ENCODE results near the gene ABCA4.
A peak's percentile ranks its signal among the peaks of the same experiment; 100 is the strongest.

Gene ABCA4

GRCh38 chr1:94020764-94021579, 100.0 kb downstream of the ABCA4 start:
- Histone ChIP-seq H3K36me3 (ENCODE audit: control insufficient read depth in 1 of 2, insufficient read depth in 2 of 2, low read length in 2 of 2) (peaks cover 1 to 4% of the 10 kb centered on the region in 2 experiments), H3K18ac (ENCODE audit: low read length) (no peak overlapping the region), H3K9ac (ENCODE audit: low read length) (no peak overlapping the region), H2BK5ac (ENCODE audit: low read depth, low read length, poor library complexity) (peak overlapping the region; percentile 20), H3K4ac (ENCODE audit: low read depth, low read length) (no peak overlapping the region), H3K79me2 (ENCODE audit: control insufficient read depth, insufficient read depth, low read length, poor library complexity) (no peaks in the 10 kb centered on the region), H3K4me2 (ENCODE audit: low read length) (no peak overlapping the region), H2BK12ac (ENCODE audit: low read length) (peak overlapping the region; percentile 8), H3K27me3 (ENCODE audit: insufficient read depth, low read length) (no peaks in the 10 kb centered on the region), H2AFZ (ENCODE audit: insufficient read depth, low read length, poor library complexity) (no peak overlapping the region), H3K79me1 (ENCODE audit: low read length) (no peaks in the 10 kb centered on the region), H3K9me3 (ENCODE audit: insufficient read depth, low read depth, low read length) (peaks cover 2% of the 10 kb centered on the region), H4K91ac (ENCODE audit: low read depth, low read length) (peak overlapping the region; percentile 31), H2AK5ac (ENCODE audit: low read length) (no peak overlapping the region), H4K8ac (ENCODE audit: low read depth, low read length) (peak overlapping the region; percentile 0), H3K14ac (ENCODE audit: low read length) (peak overlapping the region; percentile 54), H4K12ac (ENCODE audit: low read depth, low read length) (no peak overlapping the region), H3K27ac (ENCODE audit: low read depth, low read length) (no peak overlapping the region), H3K23ac (ENCODE audit: low read length) (no peak overlapping the region), H2BK120ac (ENCODE audit: insufficient read depth, low read length, poor library complexity) (peak overlapping the region; percentile 44), H3K4me3 (ENCODE audit: low read depth, low read length) (no peak overlapping the region), H3K4me1 (ENCODE audit: control insufficient read depth in 1 of 2, insufficient read depth in 2 of 2, low read length in 2 of 2) (peaks cover 6 to 12% of the 10 kb centered on the region in 2 experiments)
- no CpG with 5 or more reads among the region's 10 CpGs for WGBS (ENCODE audit: extremely low coverage, insufficient coverage, insufficient read length)
- peak; percentile 41 to 80 for DNase-seq

- Histone ChIP-seq H4K8ac (ENCODE audit: low read depth, low read length) (no peak overlapping the region), H2BK120ac (ENCODE audit: insufficient read depth, low read length, poor library complexity) (no peak overlapping the region), H3K14ac (ENCODE audit: low read length) (no peak overlapping the region), H3K4me3 (ENCODE audit: low read depth, low read length) (no peak overlapping the region), H3K23ac (ENCODE audit: low read length) (no peak overlapping the region), H3K9ac (ENCODE audit: low read length) (no peak overlapping the region), H4K12ac (ENCODE audit: low read depth, low read length) (no peak overlapping the region), H3K9me3 (ENCODE audit: insufficient read depth, low read depth, low read length) (peaks cover 2% of the 10 kb centered on the region), H2BK5ac (ENCODE audit: low read depth, low read length, poor library complexity) (no peak overlapping the region), H3K79me1 (ENCODE audit: low read length) (no peaks in the 10 kb centered on the region), H3K79me2 (ENCODE audit: control insufficient read depth, insufficient read depth, low read length, poor library complexity) (no peaks in the 10 kb centered on the region), H2AFZ (ENCODE audit: insufficient read depth, low read length, poor library complexity) (no peak overlapping the region), H3K4me2 (ENCODE audit: low read length) (no peak overlapping the region), H3K18ac (ENCODE audit: low read length) (no peak overlapping the region), H2AK5ac (ENCODE audit: low read length) (peak overlapping the region; percentile 3), H3K27me3 (ENCODE audit: insufficient read depth, low read length) (no peaks in the 10 kb centered on the region), H3K4me1 (ENCODE audit: control insufficient read depth in 1 of 2, insufficient read depth in 2 of 2, low read length in 2 of 2) (peaks cover 6 to 11% of the 10 kb centered on the region in 2 experiments), H3K27ac (ENCODE audit: low read depth, low read length) (no peak overlapping the region), H3K36me3 (ENCODE audit: control insufficient read depth in 1 of 2, insufficient read depth in 2 of 2, low read length in 2 of 2) (peaks cover 1 to 4% of the 10 kb centered on the region in 2 experiments), H2BK12ac (ENCODE audit: low read length) (no peak overlapping the region), H4K91ac (ENCODE audit: low read depth, low read length) (no peak overlapping the region), H3K4ac (ENCODE audit: low read depth, low read length) (no peak overlapping the region)
- no peak for DNase-seq
- WGBS (ENCODE audit: extremely low coverage, insufficient coverage, insufficient read length) = no CpG with 5 or more reads among the region's 9 CpGs
Measured at GRCh38 chr1:94019327-94019726, 101.6 kb downstream of the ABCA4 start.

GRCh38 chr1:94017155-94017829, 103.7 kb downstream of the ABCA4 start:
- Histone ChIP-seq H4K8ac (ENCODE audit: low read depth, low read length) (no peak overlapping the region), H3K14ac (ENCODE audit: low read length) (no peak overlapping the region), H3K79me2 (ENCODE audit: control insufficient read depth, insufficient read depth, low read length, poor library complexity) (no peaks in the 10 kb centered on the region), H4K91ac (ENCODE audit: low read depth, low read length) (no peak overlapping the region), H4K12ac (ENCODE audit: low read depth, low read length) (no peak overlapping the region), H2AFZ (ENCODE audit: insufficient read depth, low read length, poor library complexity) (no peak overlapping the region), H3K9ac (ENCODE audit: low read length) (no peak overlapping the region), H3K79me1 (ENCODE audit: low read length) (no peaks in the 10 kb centered on the region), H3K27me3 (ENCODE audit: insufficient read depth, low read length) (no peaks in the 10 kb centered on the region), H2AK5ac (ENCODE audit: low read length) (no peak overlapping the region), H3K18ac (ENCODE audit: low read length) (no peak overlapping the region), H3K4me3 (ENCODE audit: low read depth, low read length) (no peak overlapping the region), H2BK12ac (ENCODE audit: low read length) (no peak overlapping the region), H3K4me1 (ENCODE audit: control insufficient read depth in 1 of 2, insufficient read depth in 2 of 2, low read length in 2 of 2) (peaks cover 12 to 20% of the 10 kb centered on the region in 2 experiments), H2BK5ac (ENCODE audit: low read depth, low read length, poor library complexity) (no peak overlapping the region), H3K4ac (ENCODE audit: low read depth, low read length) (no peak overlapping the region), H3K36me3 (ENCODE audit: control insufficient read depth in 1 of 2, insufficient read depth in 2 of 2, low read length in 2 of 2) (peaks cover 1 to 4% of the 10 kb centered on the region in 2 experiments), H2BK120ac (ENCODE audit: insufficient read depth, low read length, poor library complexity) (no peak overlapping the region), H3K9me3 (ENCODE audit: insufficient read depth, low read depth, low read length) (peaks cover 2% of the 10 kb centered on the region), H3K23ac (ENCODE audit: low read length) (no peak overlapping the region), H3K27ac (ENCODE audit: low read depth, low read length) (no peak overlapping the region), H3K4me2 (ENCODE audit: low read length) (no peak overlapping the region)
- WGBS (ENCODE audit: extremely low coverage, insufficient coverage, insufficient read length) = no CpG with 5 or more reads among the region's 6 CpGs
- no peak for DNase-seq

GRCh38 chr1:94015489-94015817, 105.5 kb downstream of the ABCA4 start:
- Histone ChIP-seq H4K8ac (ENCODE audit: low read depth, low read length) (no peak overlapping the region), H2BK5ac (ENCODE audit: low read depth, low read length, poor library complexity) (no peak overlapping the region), H3K23ac (ENCODE audit: low read length) (no peak overlapping the region)

More at GRCh38 chr1:94015489-94015817, 105.5 kb downstream of the ABCA4 start:
- DNase-seq = no peak
- no peak overlapping the region for H3K14ac ChIP-seq (ENCODE audit: low read length)
- no peak overlapping the region for H3K9ac ChIP-seq (ENCODE audit: low read length)
- WGBS (ENCODE audit: extremely low coverage, insufficient coverage, insufficient read length) = no CpG with 5 or more reads among the region's 3 CpGs
- H2AFZ ChIP-seq (ENCODE audit: insufficient read depth, low read length, poor library complexity) = no peak overlapping the region
- H2BK120ac ChIP-seq (ENCODE audit: insufficient read depth, low read length, poor library complexity) = no peak overlapping the region
- no peak overlapping the region for H4K91ac ChIP-seq (ENCODE audit: low read depth, low read length)
- H3K4me2 ChIP-seq (ENCODE audit: low read length) = no peak overlapping the region
- H3K4ac ChIP-seq (ENCODE audit: low read depth, low read length) = no peak overlapping the region
- H3K4me1 ChIP-seq (ENCODE audit: control insufficient read depth in 1 of 2, insufficient read depth in 2 of 2, low read length in 2 of 2) = peaks cover 11 to 21% of the 10 kb centered on the region in 2 experiments
- H3K9me3 ChIP-seq (ENCODE audit: insufficient read depth, low read depth, low read length) = peaks cover 5% of the 10 kb centered on the region
- no peak overlapping the region for H3K18ac ChIP-seq (ENCODE audit: low read length)
- no peak overlapping the region for H2AK5ac ChIP-seq (ENCODE audit: low read length)
- H3K27ac ChIP-seq (ENCODE audit: low read depth, low read length) = no peak overlapping the region
- H2BK12ac ChIP-seq (ENCODE audit: low read length) = no peak overlapping the region
- H3K79me2 ChIP-seq (ENCODE audit: control insufficient read depth, insufficient read depth, low read length, poor library complexity) = no peaks in the 10 kb centered on the region
- no peak overlapping the region for H4K12ac ChIP-seq (ENCODE audit: low read depth, low read length)
- no peaks in the 10 kb centered on the region for H3K79me1 ChIP-seq (ENCODE audit: low read length)
- peaks cover 1 to 4% of the 10 kb centered on the region in 2 experiments for H3K36me3 ChIP-seq (ENCODE audit: control insufficient read depth in 1 of 2, insufficient read depth in 2 of 2, low read length in 2 of 2)
- no peaks in the 10 kb centered on the region for H3K27me3 ChIP-seq (ENCODE audit: insufficient read depth, low read length)
- H3K4me3 ChIP-seq (ENCODE audit: low read depth, low read length) = no peak overlapping the region
